Jurkat, Clone E6-1 (cell line): ENCODE results near the gene NGEF.
"Not testable (repeated sequence)": the region's sequence is repeated elsewhere in the genome, so short reads cannot be mapped to it uniquely, and the experiment has no call there.

ENCODE experiments used
- DNase-seq: peaks from one replicate; pipeline ENCODE4 v3.0.0-alpha.2; 2011; ENCODE audit warnings: low read depth, low spot score
- H3K4me3 ChIP-seq: 2 replicates; pipeline ENCODE4 v1.5.1; 2011; ENCODE audit warnings: mild to moderate bottlenecking, low read length, control low read depth, moderate library complexity

NGEF gene

DNA sequence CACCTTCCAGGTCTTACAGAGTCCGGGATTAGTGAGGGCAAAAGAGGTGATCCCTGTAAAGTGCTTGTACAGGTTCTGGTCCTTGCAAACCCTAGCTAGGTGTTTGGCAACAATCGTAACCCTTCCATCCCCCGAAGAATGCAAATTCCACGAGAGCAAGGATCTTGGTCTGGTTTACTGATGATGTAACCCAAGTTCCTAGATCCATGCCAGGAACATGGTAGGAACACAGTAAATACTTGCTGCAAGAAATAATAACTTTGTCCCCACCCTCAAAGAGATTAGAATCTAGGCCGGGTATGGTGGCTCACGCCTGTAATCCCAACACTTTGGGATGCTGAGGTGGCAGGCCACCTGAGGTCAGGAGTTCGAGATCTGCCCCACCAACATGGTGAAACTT, 12.7 kb upstream of the NGEF start:
- H3K4me3 ChIP-seq: no peak overlapping the region
- DNase-seq: no peak

DNA sequence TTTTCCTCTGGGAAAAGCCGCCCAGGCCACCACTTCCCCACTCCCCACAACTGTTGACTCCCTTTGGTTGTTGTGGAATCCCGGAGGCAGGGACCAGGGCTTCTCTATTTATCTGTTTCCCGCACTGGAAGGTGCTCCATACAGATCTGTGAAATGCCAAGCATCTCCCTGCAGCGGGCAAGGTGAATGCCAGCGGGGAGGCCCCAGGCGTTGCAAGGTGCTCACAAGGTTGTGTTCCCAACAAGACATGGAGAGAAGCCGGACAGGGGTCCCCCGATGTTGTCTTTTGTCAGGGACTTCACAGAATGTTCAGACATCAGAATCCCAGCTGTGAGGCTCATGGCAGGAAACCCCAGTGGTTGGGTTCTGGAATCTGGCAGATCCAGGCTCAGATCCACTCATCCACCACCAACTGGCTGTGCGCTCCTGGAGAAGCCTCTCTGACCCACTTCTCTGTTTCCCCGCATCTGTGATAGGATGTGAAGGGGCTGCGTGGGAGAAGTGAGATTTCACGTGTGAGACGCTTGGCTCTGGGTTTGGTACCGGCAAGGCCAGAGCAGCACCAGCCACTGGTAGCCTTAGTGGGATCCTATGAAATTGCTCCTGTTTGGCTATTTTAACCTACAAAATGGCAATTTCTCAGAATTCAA, 10.8 kb upstream of the NGEF start:
- no peak for DNase-seq

DNA sequence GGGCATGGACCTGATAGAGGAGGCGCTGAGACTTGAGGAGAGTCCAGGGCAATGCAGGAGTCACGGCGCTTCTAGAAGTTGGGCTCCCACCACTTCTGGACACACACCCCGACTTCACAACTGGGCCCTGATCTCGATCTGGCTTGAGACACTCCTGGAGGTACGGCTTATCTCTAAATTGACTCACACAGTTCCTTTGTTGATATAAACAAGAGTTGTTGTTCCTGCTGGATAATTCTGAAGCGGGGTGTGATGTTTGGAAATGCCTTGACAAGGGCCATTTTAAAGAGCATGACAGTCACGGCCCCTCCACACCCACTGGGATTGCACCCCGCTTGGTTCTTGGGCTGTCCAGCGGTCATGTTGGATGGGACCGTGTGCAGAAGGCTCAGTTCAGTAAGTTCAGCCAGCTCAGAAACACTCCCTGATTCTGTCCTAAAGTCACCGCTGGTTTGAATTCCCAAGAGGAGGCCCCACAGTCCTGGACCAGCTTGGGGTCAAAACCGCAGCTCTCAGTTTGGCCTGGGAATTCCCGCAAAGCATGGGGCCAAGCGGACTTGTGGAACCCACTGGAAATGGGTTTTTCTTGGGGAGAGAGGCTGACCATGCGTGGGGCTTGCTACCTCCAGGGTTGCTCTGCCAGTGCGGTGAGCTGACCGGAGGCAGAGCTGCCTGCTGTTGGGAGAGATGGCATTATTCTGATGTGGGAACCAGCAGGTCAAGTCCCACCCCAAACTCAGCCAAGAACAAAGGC, 10.1 kb upstream of the NGEF start:
- no peak overlapping the region for H3K4me3 ChIP-seq
- no peak for DNase-seq

More for the DNA sequence above, 10.8 kb upstream of the NGEF start:
- H3K4me3 ChIP-seq: no peak overlapping the region

DNA sequence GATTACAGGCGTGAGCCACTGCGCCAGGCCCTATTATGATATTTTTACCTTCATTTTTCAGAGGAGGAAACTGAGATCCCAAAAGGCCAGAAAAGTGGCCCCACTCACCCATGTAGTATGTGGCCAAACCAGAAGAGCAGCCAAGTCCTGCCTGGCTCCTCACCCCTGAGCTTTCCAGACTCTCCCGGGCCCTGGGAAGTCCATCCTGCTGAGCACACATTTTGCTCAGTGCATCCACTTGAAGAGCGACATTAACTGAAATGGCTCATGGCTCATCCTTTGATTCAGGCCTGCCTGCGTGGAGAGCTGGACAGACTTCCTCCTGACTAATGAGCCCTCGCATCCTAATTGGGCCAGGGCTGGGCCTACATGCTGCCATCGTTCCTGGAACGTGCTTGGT, 9.5 kb upstream of the NGEF start:
- DNase-seq: no peak
- H3K4me3 ChIP-seq: no peak overlapping the region

DNA sequence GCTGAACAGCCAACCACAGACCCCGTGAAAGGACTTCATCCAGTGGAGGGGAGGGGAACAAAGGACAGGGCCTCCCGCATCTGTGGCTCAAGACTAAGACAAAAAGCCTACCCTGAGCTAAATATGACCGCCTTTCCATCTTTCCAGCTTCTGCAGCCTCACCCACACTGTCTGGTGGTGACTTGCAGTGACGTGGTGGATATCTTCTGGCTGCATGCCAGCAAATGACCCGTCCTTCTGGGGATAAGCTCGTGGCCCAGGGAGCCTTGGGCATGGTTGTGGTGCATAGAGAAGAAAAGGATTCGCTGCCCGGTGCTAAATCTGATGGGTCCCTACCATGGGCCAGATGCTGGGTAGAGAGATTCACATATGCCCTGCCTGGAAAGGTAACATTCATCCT, 8.7 kb upstream of the NGEF start:
- DNase-seq: no peak
- H3K4me3 ChIP-seq: no peak overlapping the region

DNA sequence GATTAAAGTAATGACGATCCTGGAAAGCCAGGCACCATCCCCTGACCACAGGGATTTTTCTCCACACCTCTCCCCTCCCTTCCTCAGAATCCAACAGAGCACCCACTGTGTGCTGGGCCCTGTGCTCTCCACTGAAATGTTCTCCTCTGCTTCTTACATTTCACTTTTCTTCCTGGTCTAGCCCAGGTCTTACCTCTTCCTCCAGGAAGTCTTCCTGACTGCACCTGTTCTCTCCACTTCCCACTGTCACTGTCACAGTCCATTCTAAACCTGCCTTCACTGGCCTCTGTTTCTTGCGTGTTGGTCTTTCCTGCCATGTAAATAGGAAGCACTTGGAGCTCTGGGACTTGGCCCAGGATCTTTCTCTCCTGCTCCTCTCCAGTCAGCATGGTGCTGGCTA, 7.4 kb upstream of the NGEF start:
- no peak for DNase-seq
- H3K4me3 ChIP-seq: no peak overlapping the region

DNA sequence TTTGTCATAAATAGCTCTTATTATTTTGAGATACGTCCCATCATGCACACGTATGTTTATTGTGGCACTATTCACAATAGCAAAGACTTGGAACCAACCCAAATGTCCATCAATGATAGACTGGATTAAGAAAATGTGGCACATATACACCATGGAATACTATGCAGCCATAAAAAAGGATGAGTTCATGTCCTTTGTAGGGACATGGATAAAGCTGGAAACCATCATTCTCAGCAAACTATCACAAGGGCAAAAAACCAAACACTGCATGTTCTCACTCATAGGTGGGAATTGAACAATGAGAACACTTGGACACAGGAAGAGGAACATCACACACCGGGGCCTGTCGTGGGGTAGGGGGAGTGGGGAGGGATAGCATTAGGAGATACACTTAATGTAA, 6.6 kb upstream of the NGEF start:
- not testable (repeated sequence) for H3K4me3 ChIP-seq

DNA sequence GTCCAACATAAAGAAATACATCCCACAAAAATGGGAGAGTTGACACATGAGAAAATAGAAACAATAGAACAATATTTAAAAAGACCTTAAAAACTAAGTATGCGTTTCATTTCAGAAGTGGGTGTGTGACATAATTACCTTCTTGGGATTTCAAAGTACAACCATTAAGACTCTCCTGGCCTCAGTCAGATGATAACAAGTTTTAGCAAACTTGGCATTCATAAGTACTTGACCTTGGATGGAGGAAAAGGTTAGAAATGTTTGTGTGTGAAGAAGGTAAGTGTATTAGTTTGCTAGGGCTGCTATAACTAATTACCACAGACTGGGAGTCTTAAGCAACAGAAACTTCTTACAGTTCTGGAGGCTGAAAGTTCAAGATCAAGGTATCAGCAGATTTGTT, 4.9 kb upstream of the NGEF start:
- no peak overlapping the region for H3K4me3 ChIP-seq
- DNase-seq: no peak

More for the DNA sequence above, 6.6 kb upstream of the NGEF start:
- DNase-seq: not testable (repeated sequence)

DNA sequence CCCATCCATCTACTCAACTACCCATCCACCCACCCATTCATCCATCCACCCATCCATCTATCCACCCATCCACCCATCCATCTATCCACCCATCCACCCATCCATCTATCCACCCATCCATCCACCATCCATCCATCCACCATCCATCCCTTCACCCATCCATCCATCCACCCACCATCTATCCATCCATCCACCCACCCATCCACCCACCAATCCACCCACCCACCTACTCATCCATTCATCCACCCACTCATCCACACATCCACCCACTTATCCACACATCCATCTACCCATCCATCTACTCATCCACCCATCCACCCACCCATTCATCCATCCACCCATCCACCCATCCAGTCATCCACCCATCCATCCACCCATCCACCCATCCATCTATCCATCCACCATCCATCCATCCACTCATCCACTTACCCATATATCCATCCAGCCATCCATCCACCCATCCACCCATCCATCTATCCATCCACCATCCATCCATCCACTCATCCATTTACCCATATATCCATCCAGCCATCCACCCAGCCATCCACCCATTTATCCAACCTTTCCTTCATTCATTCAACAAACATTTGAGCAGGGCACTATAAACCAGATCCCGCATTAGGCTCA, 2.1 kb upstream of the NGEF start:
- H3K4me3 ChIP-seq: no peak overlapping the region
- no peak for DNase-seq

DNA sequence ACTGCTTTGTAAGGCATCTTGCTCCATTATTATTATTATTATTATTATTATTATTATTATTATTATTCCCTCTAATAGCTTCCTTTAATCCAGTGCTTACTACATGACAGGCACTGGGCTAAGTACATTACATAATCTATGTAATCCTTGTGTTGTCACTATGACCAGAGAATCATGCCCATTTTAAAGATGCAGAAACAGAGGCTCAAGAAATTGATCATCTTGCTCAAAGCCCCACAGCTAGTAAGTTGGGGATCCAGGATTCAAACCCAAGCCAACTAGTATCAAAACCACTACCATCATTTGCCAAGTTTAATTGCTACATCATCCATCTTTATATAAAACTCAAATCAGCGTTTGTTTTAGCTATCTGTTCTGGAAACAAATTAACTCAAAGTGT, 594 bp upstream of the NGEF start:
- no peak for DNase-seq
- no peak overlapping the region for H3K4me3 ChIP-seq

DNA sequence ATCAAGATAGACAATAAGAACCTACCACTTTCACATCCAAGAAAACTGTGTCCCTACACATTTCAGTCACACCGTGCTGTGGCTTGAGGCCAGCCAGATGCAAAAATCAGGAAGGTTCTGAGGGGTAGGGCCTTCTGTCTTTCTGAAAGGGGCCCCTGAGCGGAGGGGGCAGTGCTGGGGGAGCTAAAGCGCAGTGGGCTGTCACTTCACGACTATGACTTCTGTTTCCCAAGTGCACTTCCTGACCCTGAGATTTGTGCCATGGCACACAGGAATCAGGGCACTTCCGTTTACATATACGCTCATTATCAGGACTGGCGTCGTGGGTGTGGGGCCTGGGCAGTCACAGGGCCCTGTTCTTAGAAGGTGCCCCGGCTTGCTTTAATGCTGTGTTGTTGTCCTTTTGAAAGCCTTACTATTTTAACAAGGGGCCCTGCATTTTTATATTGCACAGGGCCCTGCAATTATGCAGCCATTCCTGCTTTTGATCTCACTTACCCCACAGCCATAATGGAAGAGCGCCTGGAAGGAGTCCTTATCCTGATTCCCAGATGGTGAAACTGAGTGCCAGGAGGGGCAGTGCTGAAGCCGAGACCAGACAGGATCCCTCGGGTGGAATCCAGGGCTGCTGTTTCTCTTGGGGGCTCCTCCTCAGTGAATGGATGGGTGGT, 620 bp downstream of the NGEF start:
- no peak overlapping the region for H3K4me3 ChIP-seq
- no peak for DNase-seq

DNA sequence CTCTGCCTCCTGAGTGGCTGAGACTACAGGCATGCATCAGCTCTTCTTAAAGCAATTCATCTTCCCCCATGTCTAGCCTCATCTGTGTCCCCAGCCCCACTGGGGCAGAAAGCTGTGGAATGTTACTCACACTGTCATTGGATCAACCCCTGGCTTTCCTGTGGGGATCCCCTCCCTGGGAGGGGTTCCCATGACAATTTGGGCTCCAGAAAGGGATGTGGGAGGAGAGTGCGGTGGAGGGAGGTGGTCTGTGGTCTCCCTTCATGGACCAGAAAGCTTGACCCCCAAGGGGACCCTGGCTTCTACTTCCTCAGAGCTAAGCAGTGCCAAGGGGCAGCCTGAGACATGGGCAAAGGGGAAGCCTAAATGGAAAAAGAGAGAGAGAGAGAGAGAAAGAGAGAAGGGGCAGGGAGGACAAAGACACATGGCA, 1.3 kb downstream of the NGEF start:
- no peak overlapping the region for H3K4me3 ChIP-seq
- no peak for DNase-seq

DNA sequence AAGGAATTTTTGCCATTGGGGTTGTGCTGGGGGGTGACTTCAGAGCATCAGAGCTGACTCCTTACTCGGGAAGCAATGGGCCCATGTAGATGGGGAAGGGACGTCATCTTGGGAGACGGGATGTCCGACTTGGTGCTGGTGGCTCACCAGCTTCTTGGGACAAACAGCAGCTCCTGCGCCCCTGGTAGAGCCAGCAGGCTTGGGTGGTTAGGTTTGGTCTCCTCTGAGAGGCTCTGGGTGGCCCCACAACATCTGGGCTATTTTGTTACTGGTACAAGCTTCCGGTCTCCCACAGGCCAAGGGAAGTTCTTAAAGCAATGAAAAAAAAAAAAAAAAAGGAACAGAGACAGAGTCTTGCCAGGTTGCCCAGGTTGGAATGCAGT, 1.8 kb downstream of the NGEF start:
- no peak overlapping the region for H3K4me3 ChIP-seq
- DNase-seq: no peak

DNA sequence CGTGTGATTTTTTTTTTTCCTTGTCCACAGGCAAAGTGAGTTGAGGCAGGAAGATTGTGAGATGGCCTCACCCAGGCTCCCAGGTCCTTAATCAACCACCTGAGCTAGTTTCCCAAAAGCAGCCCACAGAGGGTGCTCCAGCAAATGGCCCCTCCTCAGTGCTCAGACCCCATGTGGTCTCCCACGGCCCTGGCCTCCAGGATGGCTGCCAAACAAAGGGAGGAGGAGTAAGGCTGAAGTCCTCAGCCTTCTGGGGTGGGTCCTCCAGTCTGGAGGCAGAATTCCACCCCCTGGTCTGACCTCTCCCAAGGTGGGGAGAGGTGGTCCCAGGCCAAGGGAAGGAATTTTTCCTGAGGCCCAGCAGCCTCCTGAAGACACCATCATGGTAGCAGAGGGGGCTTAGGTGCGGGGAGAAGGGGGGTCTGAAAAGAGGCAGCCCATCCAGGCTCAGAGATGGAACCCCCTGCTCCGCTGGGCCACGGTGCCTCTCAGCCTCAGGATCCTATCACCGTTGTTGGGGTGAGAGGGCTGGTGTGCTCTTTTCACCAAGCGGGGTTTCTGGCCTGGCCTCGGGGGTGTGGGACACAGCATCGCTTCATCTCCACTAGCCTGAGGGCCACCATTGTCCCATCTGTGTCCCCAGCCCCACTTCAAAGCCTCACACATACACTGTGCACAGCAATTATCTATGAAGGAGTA, 2.3 kb downstream of the NGEF start:
- DNase-seq: no peak
- no peak overlapping the region for H3K4me3 ChIP-seq

DNA sequence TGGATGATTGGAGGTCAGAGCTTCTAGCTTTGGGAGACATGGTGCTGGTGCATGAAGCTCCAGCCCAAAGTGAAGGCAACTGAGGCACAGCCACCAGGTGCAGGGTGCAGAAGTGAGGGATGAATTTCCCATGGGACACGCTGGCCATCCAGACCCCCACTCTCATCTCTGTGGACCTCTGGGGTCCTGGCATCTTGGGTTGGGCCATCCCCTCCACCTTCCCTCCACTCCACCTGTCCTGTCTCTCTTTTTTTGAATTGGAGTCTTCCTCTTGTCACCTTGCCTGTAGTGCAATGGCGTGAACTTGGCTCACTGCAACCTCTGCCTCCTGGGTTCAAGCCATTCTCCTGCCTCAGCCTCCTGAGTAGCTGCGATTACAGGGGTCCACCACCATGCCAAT, 3.4 kb downstream of the NGEF start:
- no peak overlapping the region for H3K4me3 ChIP-seq
- no peak for DNase-seq

DNA sequence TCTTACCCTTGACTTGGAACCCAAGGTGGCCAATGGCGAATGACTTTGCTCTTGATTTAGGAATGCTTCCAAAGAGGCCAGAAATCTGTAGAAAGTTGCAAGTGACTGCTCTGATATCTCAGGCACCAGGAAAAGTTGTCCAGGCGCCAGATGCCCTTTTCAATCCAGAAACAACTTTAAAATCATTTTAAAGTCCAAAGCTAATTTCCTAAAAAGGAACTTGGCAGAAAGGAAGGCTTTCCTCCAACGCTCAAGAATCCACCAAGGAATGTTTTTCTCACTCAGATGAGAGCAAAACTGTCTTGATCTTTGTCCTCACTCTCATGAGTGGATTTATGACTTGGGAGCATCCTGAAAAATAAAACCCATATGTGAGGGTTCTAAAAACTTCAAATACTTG, 5.3 kb downstream of the NGEF start:
- DNase-seq: no peak

DNA sequence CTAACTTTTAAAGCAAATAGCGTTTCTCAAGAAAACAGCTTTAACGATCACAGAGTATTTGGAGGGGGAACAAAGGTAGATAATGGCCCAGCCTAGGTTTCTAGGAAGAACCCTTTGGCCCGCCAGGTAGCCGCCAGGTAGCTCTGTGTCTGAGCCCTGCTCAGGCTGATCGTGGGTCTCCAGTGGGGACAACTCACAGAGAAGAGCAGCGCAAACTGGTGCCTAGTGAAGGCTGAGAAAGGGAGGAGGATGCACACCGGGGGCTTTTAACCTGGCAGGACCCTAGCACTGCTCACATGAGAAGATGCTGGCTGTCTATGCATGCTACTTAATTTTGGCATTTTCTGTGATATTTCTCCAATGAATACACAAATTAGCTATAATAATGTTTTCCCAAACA, 5.8 kb downstream of the NGEF start:
- DNase-seq: no peak
- H3K4me3 ChIP-seq: no peak overlapping the region

More for the DNA sequence above, 5.3 kb downstream of the NGEF start:
- H3K4me3 ChIP-seq: no peak overlapping the region

DNA sequence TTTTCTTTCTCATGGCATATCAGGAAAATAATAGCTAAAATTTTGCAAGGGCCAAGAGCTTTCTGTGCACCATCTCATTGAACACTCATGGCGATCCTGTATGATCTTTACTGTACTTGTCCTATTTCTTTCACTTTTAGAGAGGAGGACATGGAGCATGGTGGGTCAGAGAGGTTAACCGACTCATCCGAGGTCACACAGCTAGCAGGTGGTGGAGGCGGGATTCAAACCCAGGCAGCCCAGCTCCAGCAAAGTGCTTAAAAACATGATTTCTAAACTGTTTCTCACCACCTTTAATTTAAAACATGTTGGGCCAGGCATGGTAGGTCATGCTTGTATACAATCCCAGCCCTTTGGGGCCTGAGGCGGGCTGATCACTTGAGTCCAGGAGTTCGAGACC, 6.4 kb downstream of the NGEF start:
- no peak for DNase-seq
- no peak overlapping the region for H3K4me3 ChIP-seq

DNA sequence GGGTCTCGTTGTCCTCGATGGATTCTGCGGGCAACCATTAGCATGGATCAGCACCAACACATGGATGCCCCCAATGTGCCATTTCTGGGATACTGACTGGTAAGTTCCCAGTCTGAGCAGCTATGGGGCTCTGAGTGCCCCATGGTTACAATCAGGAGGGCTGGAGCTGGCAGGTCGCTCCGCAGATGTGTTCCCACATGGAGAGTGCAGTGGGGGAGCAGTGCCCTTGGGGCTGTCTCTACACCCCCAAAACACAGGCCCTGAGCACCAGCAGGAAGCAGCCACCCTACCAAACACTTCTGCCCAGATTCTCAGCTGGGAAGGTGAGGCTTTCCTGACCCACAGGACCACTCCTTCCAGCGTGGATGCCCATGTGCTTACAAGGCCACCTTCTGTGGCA, 8.0 kb downstream of the NGEF start:
- DNase-seq: no peak
- H3K4me3 ChIP-seq: no peak overlapping the region
